Fibroblast of pulmonary artery (primary cell): ENCODE measurements around the gene ZNF844.
"Not testable (repeated sequence)": the region's sequence is repeated elsewhere in the genome, so short reads cannot be mapped to it uniquely, and the experiment has no call there.

ENCODE experiments used
- DNase-seq: peaks from one replicate; pipeline ENCODE4 v3.0.0-alpha.2; 2010; ENCODE audit warnings: low read depth
- H3K4me3 ChIP-seq: replicated peaks from 2 replicates; pipeline ENCODE4 v1.5.1; 2011; ENCODE audit warnings: low read depth, mild to moderate bottlenecking, control low read depth, low read length, moderate library complexity
- TF ChIP-seq, protein P1 (sequence below): IDR thresholded peaks from 2 replicates; pipeline ENCODE4 v1.5.1; 2011; ENCODE audit warnings: mild to moderate bottlenecking, control low read depth, low read length, inconsistent platforms; ENCODE audit errors: missing control alignments

The ZNF844 gene

DNA sequence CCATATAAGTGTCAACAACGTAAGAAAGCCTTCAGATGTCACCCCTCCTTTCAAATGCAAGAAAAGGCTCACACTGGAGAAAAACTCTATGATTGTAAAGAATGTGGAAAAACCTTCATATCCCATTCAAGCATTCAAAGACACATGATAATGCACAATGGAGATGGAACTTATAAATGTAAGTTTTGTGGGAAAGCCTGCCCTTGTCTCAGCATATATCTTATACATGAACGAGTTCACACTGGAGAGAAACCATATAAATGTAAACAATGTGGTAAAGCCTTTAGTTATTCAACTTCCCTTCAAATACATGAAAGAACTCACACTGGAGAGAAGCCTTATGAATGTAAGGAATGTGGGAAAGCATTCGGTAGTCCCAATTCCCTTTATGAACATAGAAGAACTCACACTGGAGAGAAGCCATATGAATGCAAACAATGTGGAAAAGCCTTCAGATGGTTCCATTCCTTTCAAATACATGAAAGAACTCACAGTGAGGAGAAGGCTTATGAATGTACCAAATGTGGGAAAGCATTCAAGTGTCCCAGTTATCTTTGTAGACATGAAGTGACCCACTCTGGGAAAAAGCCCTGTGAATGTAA is 11.1 kb downstream of the ZNF844 start:
- TF ChIP-seq, protein P1, sequence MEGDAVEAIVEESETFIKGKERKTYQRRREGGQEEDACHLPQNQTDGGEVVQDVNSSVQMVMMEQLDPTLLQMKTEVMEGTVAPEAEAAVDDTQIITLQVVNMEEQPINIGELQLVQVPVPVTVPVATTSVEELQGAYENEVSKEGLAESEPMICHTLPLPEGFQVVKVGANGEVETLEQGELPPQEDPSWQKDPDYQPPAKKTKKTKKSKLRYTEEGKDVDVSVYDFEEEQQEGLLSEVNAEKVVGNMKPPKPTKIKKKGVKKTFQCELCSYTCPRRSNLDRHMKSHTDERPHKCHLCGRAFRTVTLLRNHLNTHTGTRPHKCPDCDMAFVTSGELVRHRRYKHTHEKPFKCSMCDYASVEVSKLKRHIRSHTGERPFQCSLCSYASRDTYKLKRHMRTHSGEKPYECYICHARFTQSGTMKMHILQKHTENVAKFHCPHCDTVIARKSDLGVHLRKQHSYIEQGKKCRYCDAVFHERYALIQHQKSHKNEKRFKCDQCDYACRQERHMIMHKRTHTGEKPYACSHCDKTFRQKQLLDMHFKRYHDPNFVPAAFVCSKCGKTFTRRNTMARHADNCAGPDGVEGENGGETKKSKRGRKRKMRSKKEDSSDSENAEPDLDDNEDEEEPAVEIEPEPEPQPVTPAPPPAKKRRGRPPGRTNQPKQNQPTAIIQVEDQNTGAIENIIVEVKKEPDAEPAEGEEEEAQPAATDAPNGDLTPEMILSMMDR = no peak
- no peak for DNase-seq
- no peak overlapping the region for H3K4me3 ChIP-seq

DNA sequence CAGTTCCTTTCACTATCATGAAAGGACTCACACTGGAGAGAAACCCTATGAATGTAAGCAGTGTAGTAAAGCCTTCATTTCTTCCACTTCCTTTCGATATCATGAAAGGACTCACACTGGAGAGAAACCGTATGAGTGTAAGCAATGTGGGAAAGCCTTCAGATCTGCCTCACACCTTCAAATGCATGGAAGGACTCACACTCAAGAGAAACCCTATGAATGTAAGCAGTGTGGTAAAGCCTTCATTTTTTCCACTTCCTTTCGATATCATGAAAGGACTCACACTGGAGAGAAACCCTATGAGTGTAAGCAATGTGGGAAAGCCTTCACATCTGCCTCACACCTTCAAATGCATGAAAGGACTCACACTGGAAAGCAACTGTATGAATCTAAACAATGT is 11.8 kb downstream of the ZNF844 start:
- DNase-seq, H3K4me3 ChIP-seq: not testable (repeated sequence)

- DNase-seq = no peak
- no peak overlapping the region for H3K4me3 ChIP-seq
- TF ChIP-seq, protein P1 = no peak
Measured at GRCh38 chr19:12077375-12077774, 12.8 kb downstream of the ZNF844 start.

DNA sequence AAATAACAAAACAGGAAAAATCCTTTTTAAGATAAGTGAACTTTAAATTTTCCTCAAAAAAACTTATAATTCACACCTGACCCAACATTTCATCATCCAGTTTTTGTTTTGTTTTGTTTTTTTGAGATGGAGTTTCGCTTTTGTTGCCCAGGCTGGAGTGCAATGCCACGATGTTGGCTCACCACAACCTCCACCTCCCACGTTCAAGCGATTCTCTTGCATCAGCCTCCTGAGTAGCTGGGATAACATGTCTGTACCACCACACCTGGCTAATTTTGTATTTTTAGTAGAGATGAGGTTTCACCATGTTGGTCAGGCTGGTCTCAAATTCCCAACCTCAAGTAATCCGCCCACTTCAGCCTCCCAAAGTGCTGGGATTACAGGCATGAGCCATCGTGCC is 18.8 kb downstream of the ZNF844 start:
- DNase-seq = not testable (repeated sequence)

GRCh38 chr19:12085074-12085818 is 20.7 kb downstream of the ZNF844 start:
- no peak overlapping the region for H3K4me3 ChIP-seq
- no peak for DNase-seq
- TF ChIP-seq, protein P1 = no peak

More for the DNA sequence above, 18.8 kb downstream of the ZNF844 start:
- H3K4me3 ChIP-seq = not testable (repeated sequence)

DNA sequence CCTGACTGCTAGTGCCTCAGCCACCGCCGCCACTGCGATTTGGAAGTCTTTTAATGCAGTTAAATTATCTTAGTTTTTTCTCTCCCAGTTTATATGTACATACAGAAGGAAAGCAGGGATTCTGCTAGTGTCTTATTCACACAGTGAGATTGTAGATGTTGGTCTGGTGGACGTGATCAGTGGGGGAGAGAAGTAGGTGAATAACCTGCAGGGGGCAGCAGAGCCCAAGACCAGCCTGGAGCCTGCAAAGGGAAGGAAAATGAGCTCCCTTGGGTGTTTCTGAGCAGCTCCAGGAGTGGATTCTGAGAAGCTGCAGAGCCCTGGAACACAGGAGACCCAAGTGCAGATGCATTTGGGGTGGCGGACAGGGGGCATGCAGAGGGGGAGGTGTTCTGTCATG is 26.3 kb downstream of the ZNF844 start:
- H3K4me3 ChIP-seq = no peak overlapping the region
- TF ChIP-seq, protein P1 = peak; percentile 54
- peak; percentile 68 for DNase-seq

DNA sequence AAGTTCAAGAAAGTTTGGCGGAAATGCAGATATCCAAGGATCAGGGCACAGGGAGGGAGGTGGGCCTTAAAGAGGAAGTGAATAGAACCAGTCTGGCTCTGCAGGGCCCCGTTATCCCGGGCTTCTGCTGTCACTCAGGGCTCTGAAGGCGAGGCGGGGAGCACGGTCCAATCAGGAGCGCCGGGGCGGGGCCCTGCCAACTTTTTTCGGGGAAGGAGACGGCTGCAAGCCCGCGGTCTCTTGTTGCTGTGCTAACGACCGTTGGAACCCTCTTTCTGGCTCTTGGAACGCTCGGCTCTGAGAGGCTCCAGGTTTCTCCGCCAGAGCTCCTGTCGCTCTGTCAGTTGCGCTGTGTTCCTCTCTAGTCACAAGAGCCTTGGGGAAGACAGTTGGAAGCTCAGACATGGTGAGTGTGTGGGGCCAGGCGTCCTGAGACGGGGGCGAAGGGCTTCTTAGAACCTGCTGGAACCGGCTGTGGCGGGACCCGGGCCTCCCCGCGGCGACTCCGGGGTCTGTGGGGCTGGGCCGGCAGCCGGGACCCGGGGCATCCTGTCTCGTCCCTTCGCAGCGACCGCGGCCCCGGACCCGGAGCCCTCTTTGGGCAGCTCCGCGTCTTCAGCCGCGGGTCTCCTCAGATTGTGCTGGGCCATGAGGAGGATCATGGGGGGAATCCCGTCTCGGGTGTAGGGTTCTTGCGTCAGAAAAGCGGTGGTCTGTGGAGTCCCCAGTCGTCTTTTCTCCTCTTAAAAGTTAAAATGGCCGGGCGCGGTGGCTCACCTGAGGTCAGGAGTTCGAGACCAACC is 27.7 kb downstream of the ZNF844 start:
- TF ChIP-seq, protein P1 = no peak
- H3K4me3 ChIP-seq = peak overlapping the region; percentile 75
- DNase-seq = peak; percentile 88
